HepG2 (cell line): ENCODE results near the gene CD207. TPM values are rescaled to one million over a fixed set of nuclear protein-coding genes. Genes with fewer than 3 reads are reported as not detected.

Source experiments
- ATAC-seq: fragments of 200-7000 bp; cut with Tn5 transposase; 3 replicates; pipeline ENCODE4 v1.9.1; 2020; ENCODE audit warnings: mild to moderate bottlenecking, moderate library complexity
- BruUV-seq: library from RNA; stranded (reverse); fragments of 400-500 nt; replicated peaks from 2 replicates; lab custom pipeline; 2021; lab: Mats Ljungman, UMichigan
- CTCF ChIA-PET: fragments of 300-600 bp; formaldehyde crosslinking; extraction: SDS; loops from one replicate; lab custom pipeline; 2021; ENCODE audit warnings: low total read pairs, inconsistent platforms, low intra/inter-chr PET ratio; lab: Yijun Ruan, JAX
- POLR2A ChIA-PET: fragments of 350-600 bp; sonication (Branson Sonifier 250); formaldehyde crosslinking; loops from one replicate; lab custom pipeline; 2020; ENCODE audit warnings: antibody characterized with exemption, inconsistent platforms; lab: Yijun Ruan, JAX
- DNase-seq: peaks from one replicate; pipeline ENCODE4 v3.0.0-alpha.2; 2015; ENCODE audit warnings: low spot score
- FAIRE-seq: peaks from 3 replicates; lab custom pipeline; 2011; peaks lifted over from hg19 to GRCh38; lab: Jason Lieb, UNC
- H2AFZ ChIP-seq: one replicate; pipeline ENCODE4 v1.6.1; 2011; ENCODE audit warnings: low read length, inconsistent platforms
- H3K27ac ChIP-seq: fragments of 300-600 bp; 3 replicates; pipeline ENCODE4 v1.8.0; 2011; ENCODE audit warnings: mixed run types, mild to moderate bottlenecking, mixed read lengths, low read length, inconsistent platforms; ENCODE audit not compliant: insufficient read depth; ENCODE audit errors: extremely low read length
- H3K27me3 ChIP-seq, 2 experiments: fragments of 200-600 bp in 1 of 2; 2 replicates in 1 of 2; 3 replicates in 1 of 2; pipeline versions ENCODE4 v1.6.0 to v1.8.0; 2011; ENCODE audit warnings: low read length in 2 of 2, mild to moderate bottlenecking in 2 of 2, moderate library complexity in 2 of 2, inconsistent platforms in 1 of 2; ENCODE audit not compliant: insufficient read depth in 2 of 2, control insufficient read depth in 1 of 2
- H3K36me3 ChIP-seq, 2 experiments: fragments of 200-600 bp in 1 of 2; replicated peaks in 1 of 2; 2 replicates in 1 of 2; 3 replicates in 1 of 2; pipeline versions ENCODE4 v1.5.1 to v1.8.0; 2011; ENCODE audit warnings: low read length in 2 of 2, inconsistent platforms in 1 of 2; ENCODE audit not compliant: insufficient read depth in 2 of 2, control insufficient read depth in 1 of 2
- H3K4me1 ChIP-seq: 2 replicates; pipeline ENCODE4 v1.5.1; 2012; ENCODE audit warnings: low read length, inconsistent platforms; ENCODE audit not compliant: insufficient read depth
- H3K4me2 ChIP-seq: 2 replicates; pipeline ENCODE4 v1.6.0; 2011; ENCODE audit warnings: low read depth, low read length, inconsistent platforms
- H3K4me3 ChIP-seq, 3 experiments: fragments of 200-600 bp in 1 of 3; sonication (generic), shearing (Covaris generic) in 1 of 3; replicated peaks in 1 of 3; 2 replicates each; pipeline ENCODE4 v1.5.1; 2011 to 2016; ENCODE audit warnings: low read length in 3 of 3, inconsistent platforms in 2 of 3, low read depth in 2 of 3, mild to moderate bottlenecking in 2 of 3, control low read depth in 1 of 3, mixed read lengths in 1 of 3; ENCODE audit not compliant: insufficient read depth in 1 of 3
- H3K79me2 ChIP-seq: one replicate; pipeline ENCODE4 v1.6.1; 2011; ENCODE audit warnings: low read length, inconsistent platforms; ENCODE audit not compliant: insufficient read depth
- H3K9ac ChIP-seq: 2 replicates; pipeline ENCODE4 v1.6.0; 2011; ENCODE audit warnings: mild to moderate bottlenecking, low read depth, low read length, inconsistent platforms; ENCODE audit not compliant: insufficient read depth
- H3K9me3 ChIP-seq: 2 replicates; pipeline ENCODE4 v1.5.1; 2012; ENCODE audit warnings: mild to moderate bottlenecking, low read length
- H4K20me1 ChIP-seq: 2 replicates; pipeline ENCODE4 v1.6.0; 2011; ENCODE audit warnings: inconsistent platforms, mild to moderate bottlenecking, low read length, moderate library complexity; ENCODE audit not compliant: insufficient read depth
- CC2D1A ChIP-seq: sonication (generic); formaldehyde crosslinking; IDR thresholded peaks from 2 replicates; pipeline ENCODE4 v1.8.1; 2023; ENCODE audit warnings: mild to moderate bottlenecking, missing genetic modification reagents
- ERF ChIP-seq: IDR thresholded peaks from 2 replicates; pipeline ENCODE4 v1.6.1; 2018; ENCODE audit warnings: missing biosample characterization, missing genetic modification reagents
- GLI4 ChIP-seq: sonication (generic); formaldehyde crosslinking; IDR thresholded peaks from 2 replicates; pipeline ENCODE4 v1.5.1; 2020; ENCODE audit warnings: missing genetic modification reagents, mild to moderate bottlenecking, moderate library complexity, borderline replicate concordance
- GPN1 ChIP-seq: sonication (generic); formaldehyde crosslinking; IDR thresholded peaks from 2 replicates; pipeline ENCODE4 v1.5.1; 2020; ENCODE audit warnings: missing genetic modification reagents, borderline replicate concordance
- KMT2A ChIP-seq: sonication (generic); formaldehyde crosslinking; IDR thresholded peaks from 2 replicates; pipeline ENCODE4 v1.4.0; 2020; ENCODE audit warnings: missing genetic modification reagents
- LCORL ChIP-seq, 2 experiments: fragments of 450-650 bp in 1 of 2; sonication (generic) in 1 of 2; formaldehyde crosslinking in 1 of 2; IDR thresholded peaks; 2 replicates each; pipeline versions ENCODE4 v1.5.0 to v1.6.1; 2017 to 2020; ENCODE audit warnings: antibody characterized with exemption in 1 of 2, missing genetic modification reagents in 1 of 2
- MAFF ChIP-seq: IDR thresholded peaks from 2 replicates; pipeline ENCODE4 v1.6.1; 2011; ENCODE audit warnings: low read depth, low read length, improper control_type of control experiment
- MAFG ChIP-seq: sonication (generic); formaldehyde crosslinking; IDR thresholded peaks from 2 replicates; pipeline ENCODE4 v1.5.1; 2020; ENCODE audit warnings: mild to moderate bottlenecking, missing genetic modification reagents
- MAFK ChIP-seq, 2 experiments: IDR thresholded peaks in 1 of 2; conservative IDR thresholded peaks in 1 of 2; 2 replicates each; pipeline ENCODE4 v1.6.1; 2011; ENCODE audit warnings: improper control_type of control experiment in 2 of 2, low read length in 2 of 2
- NFE2L2 ChIP-seq: fragments of 150-350 bp; IDR thresholded peaks from 2 replicates; pipeline ENCODE4 v1.6.1; 2014; ENCODE audit warnings: low read length
- ZNF605 ChIP-seq: sonication (generic); formaldehyde crosslinking; IDR thresholded peaks from 2 replicates; pipeline ENCODE4 v1.8.0; 2022; ENCODE audit warnings: mild to moderate bottlenecking, missing genetic modification reagents
- ZNF782 ChIP-seq: sonication (generic); formaldehyde crosslinking; IDR thresholded peaks from 2 replicates; pipeline ENCODE4 v1.4.0; 2020; ENCODE audit warnings: missing genetic modification reagents, mild to moderate bottlenecking, borderline replicate concordance
- WGBS: methylation state at CpG from one replicate; pipeline ENCODE4 v1.1.6; 2017; ENCODE audit warnings: low lambda C conversion rate; 5-methylcytosine and 5-hydroxymethylcytosine counted together
- in situ Hi-C: cut with HindIII; loops from 2 replicates; pipeline ENCODE4 v1.10.0; 2017; ENCODE audit warnings: low pct_unique_long_range_greater_than_20kb; ENCODE audit not compliant: extremely low pct_ligation_motif_present
- intact Hi-C: fragments of 100-400 bp; cut with micrococcal nuclease; formaldehyde crosslinking; loops from one replicate; pipeline ENCODE4 v1.10.0; 2022; ENCODE audit not compliant: unreplicated experiment
- polyA plus RNA-seq, 8 experiments: library from polyadenylated mRNA; depleted of rRNA in 3 of 8; stranded (reverse) in 7 of 8; unstranded in 1 of 8; fragments of >200 nt; fragmentation: Illumina TruSeq in 4 of 8; extraction: Trizol in 4 of 8; gene quantifications; 2 replicates each; pipeline versions ENCODE4 v1.2.1 to v1.2.3, GENCODE V29; 2011 to 2016; ENCODE audit warnings: low read depth in 4 of 8, missing spikeins in 1 of 8, mixed read lengths in 1 of 8; ENCODE audit not compliant: insufficient read depth in 1 of 8
- total RNA-seq, 5 experiments: library from RNA; depleted of rRNA; stranded (reverse); fragments of >200 nt; fragmentation: Illumina TruSeq; extraction: Trizol; gene quantifications; 2 replicates each; pipeline ENCODE4 v1.2.3, GENCODE V29; 2016; ENCODE audit warnings: low read depth in 1 of 5

The CD207 gene
- total and polyA plus RNA-seq, 2 of the 13 experiments (the other 11 are each of a cell fraction or from before 2014, with no cell fraction given) = 0.09 to 0.15 TPM

- intact Hi-C loops = loop anchor here (1.0 kb wide), 3 partner anchors 50 to 81 kb away; no protein-coding TSS in a partner anchor
- POLR2A ChIA-PET = interaction anchor here (1.3 kb wide), 1 partner anchor 78 kb away, joined by 3 read pairs; no protein-coding TSS in a partner anchor
Measured at GRCh38 chr2:70870790-70871189, 35.2 kb upstream of the CD207 start.

GRCh38 chr2:70868970-70869369 is 33.4 kb upstream of the CD207 start:
- TF ChIP-seq MAFK (conservative IDR thresholded peaks at IDR 0.05 in 1 of 2, IDR thresholded peaks at IDR 0.05 in 1 of 2; ENCODE audit: low read length in 2 of 2) (peak; percentile 98 to 99), ZNF782 (CRISPR knock-in tag) (no peak), MAFF (peak; percentile 98), KMT2A (CRISPR knock-in tag) (no peak), GPN1 (CRISPR knock-in tag) (no peak), MAFG (CRISPR knock-in tag) (peak; percentile 64; the same call in 1 of the 2 replicates), GLI4 (no peak), CC2D1A (CRISPR knock-in tag) (no peak), NFE2L2 (peak; percentile 85)
- ATAC-seq = no peak
- Histone ChIP-seq H3K9ac (no peak overlapping the region), H4K20me1 (no peaks in the 10 kb centered on the region), H3K27ac (no peak overlapping the region), H3K4me2 (no peak overlapping the region), H3K36me3 (no peaks in the 10 kb centered on the region), H3K4me1 (peaks cover 22% of the 10 kb centered on the region), H2AFZ (no peak overlapping the region), H3K9me3 (no peaks in the 10 kb centered on the region), H3K79me2 (no peaks in the 10 kb centered on the region), H3K4me3 (no peak overlapping the region), H3K27me3 (peaks cover 0 to 3% of the 10 kb centered on the region in 2 experiments; a peak in 1 of 5 replicates)
- ChIA-PET POLR2A (no interaction called here), CTCF (interaction anchor here (5.8 to 6.5 kb wide), 2 partner anchors 53 to 79 kb away, joined by 93 to 124 read pairs; no protein-coding TSS in a partner anchor)
- FAIRE-seq = peak; percentile 28
- no peak for DNase-seq
- 15% methylated on average over 1 of the region's 1 CpG for WGBS
- in situ Hi-C loops (loop anchor here (10.0 kb wide), 1 partner anchor 214 kb away; no protein-coding TSS in a partner anchor), intact Hi-C loops (loop anchor here (10.0 kb wide), 2 partner anchors 214 to 564 kb away; partner anchors contain the start of gene FAM136A)
- BruUV-seq = no TSS peak

More at GRCh38 chr2:70870790-70871189, 35.2 kb upstream of the CD207 start:
- H3K36me3 ChIP-seq = no peaks in the 10 kb centered on the region
- ATAC-seq (no peak; the same call in 2 of the 3 replicates), DNase-seq (no peak), FAIRE-seq (peak; percentile 69)
- in situ Hi-C loops = loop anchor here (5.0 kb wide), 2 partner anchors 52 to 77 kb away; no protein-coding TSS in a partner anchor
- no peak overlapping the region for H2AFZ ChIP-seq
- 18% methylated on average over 5 of the region's 5 CpGs for WGBS
- no peaks in the 10 kb centered on the region for H4K20me1 ChIP-seq
- H3K4me3 ChIP-seq = no peak overlapping the region
- H3K79me2 ChIP-seq = no peaks in the 10 kb centered on the region
- BruUV-seq = no TSS peak
- H3K4me2 ChIP-seq = peak overlapping the region; percentile 52; the same call in 1 of the 2 replicates
- H3K4me1 ChIP-seq = peaks cover 10% of the 10 kb centered on the region
- H3K9me3 ChIP-seq = no peaks in the 10 kb centered on the region
- CTCF ChIA-PET = interaction anchor here (0.8 to 6.5 kb wide), 10 partner anchors 9 to 128 kb away, joined by 3 to 124 read pairs (median 4); partner anchors contain the start of gene FIGLA
- H3K27me3 ChIP-seq = no peaks in the 10 kb centered on the region; a peak in 1 of 5 replicates
- H3K27ac ChIP-seq = no peak overlapping the region
- TF ChIP-seq ZNF605 (0 out of 2 replicates have a peak, but pooled peaks have one; percentile 33), ERF (no peak), LCORL (IDR thresholded peaks at IDR 0.05) (peak; percentile 96), LCORL (CRISPR knock-in tag; IDR thresholded peaks at IDR 0.05) (no peak)
- no peak overlapping the region for H3K9ac ChIP-seq
